ENCODE results near the gene ERBB4. TPM values are rescaled to one million over a fixed set of nuclear protein-coding genes. Genes with fewer than 3 reads are reported as not detected.

ERBB4 gene
- total RNA-seq, 1 experiment from 2014 or later: 0.06 TPM

DNA sequence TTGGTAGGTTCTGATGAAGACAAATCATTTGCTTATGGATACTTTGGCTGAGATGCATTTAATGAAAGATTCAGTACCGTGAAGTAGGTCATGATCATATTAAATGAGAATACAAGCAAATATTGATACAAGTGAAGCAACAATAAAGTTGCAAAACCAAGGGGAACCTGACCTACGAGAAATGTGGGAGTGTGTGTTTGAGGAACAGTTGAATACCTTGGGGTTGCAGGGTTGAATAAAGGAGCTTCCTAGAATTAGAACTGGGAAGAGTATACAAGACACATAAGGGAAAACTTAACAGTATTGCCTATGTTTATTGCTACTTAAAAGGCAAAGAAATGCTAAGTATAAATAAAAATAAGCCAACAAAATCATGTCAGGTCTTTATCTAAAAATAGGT is 702.9 kb downstream of the ERBB4 start:
- no peak for DNase-seq (ENCODE audit: low read depth)

DNA sequence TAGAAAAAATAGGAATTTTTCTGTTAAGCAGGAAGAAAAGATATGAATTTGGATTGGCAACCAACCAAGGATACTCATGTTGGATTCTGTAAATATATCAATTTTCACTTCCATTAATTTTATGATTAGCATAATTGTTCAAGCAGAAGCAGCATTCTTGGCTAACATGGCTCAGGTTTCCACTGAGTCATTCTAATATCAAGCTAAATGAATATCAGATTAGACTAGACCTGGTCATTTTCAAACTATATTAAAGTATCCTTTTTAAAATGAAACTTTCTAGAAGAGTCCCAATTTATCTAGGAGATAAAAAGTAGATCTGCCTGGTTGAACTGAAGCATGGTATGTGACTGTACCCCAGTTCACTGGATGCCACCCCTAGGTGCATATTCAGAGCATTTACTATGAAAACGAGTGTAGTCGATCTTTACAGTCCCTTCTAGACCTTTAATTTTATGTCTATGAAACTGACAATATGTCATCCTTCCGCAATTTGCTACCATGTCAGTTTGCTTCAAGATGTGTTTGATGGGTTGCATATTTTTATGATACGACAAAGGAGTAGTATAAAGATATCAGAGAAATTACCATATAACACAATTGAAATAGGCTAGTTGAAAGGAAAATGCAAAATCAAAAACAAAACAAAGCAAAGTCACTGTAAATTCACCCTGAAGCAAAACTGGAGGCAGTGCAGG is 704.9 kb downstream of the ERBB4 start:
- DNase-seq (ENCODE audit: low read depth): no peak

DNA sequence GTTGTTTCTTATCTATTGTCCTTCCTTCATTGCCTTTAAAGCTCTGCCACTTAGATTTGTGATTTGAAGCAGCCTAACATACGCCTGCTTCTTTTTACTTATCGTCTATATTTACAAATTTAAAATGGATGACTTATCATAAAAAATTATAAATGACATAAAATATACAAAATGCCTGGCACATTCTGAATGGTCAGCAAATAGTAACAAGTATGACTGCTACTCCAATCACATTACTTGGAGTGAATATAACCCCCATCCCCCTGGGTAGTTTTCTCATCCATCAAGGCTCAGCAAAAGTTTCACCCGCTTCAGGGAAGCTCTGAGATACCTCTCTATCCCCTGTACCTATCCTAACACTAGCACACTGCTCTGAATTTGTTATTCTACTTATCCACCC is 708.9 kb downstream of the ERBB4 start:
- no peak for DNase-seq (ENCODE audit: low read depth)

DNA sequence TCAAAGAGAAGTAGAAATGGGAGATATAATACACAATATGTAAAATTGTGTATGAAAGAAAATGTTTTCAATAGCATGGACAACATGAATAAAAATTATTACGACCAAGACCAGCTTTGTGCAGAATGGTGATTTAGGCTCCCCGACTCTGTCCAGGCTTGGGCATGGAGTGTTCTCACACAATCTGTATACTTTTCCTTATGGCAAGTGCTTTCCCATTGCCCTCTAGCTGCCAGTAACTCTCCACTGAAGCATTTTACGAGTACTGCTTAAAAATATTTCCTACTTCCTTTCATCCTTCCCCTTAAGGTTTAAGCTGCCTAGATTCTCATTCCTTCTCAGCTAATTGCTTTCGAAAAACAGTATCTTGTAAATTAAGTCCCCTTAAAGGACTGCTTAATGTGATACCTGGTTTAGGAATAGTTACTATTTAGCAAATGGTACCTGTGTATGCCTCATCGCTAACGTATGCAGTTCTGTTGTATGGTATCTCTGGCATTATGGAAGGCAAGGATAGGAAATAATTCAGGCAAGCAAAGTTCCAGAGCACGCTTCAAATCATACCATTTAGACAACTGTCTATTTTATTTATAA is 714.6 kb downstream of the ERBB4 start:
- no peak for DNase-seq (ENCODE audit: low read depth)

DNA sequence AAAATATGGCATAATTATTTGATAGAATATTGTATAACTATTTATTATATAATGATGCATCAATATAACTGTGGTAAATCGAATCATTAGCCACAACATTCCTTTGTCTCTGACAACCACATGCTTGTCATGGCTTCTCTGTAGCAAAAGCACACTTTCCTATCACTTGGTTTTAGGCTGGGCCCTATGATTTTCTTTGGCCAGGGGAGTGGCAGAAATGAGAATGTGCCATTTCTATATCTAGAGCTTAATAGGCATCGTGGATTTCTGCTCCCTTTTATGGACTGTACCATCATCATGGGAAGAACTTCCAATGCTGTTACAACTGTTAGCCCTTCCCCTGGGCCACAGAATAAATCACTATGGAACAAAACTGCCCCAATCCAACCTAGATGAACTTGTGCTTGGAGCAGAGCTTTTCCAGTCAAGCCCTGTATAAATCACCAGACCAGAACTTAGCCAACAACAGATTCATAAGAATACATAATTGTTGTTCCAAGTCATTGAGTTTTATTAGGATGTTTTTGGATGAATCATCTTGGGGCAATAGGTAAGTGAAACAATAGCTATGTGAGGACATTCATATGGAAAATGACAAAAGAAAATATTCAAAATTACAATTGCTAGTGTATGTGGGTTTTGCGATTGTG is 715.8 kb downstream of the ERBB4 start:
- peak; percentile 2 for DNase-seq (ENCODE audit: low read depth)

DNA sequence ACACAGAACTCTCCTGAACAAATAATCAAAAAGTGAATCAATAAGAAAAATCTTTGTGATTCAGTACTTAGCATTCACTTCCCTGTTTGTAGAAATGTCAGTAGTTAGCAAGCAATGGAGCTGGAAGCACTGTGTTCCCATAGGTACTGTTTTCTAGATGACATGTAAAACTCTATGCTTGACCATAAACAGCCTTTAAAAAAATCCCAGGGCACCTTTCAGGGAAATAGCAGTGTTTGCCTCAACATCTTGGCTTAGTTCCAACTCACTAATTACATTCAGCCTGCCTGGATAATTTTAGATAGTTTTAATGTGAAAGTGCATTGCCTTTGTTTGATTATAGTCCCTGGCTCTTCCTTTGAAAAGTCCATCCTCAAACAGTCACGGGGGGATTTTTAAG is 721.8 kb downstream of the ERBB4 start:
- no peak for DNase-seq (ENCODE audit: low read depth)

DNA sequence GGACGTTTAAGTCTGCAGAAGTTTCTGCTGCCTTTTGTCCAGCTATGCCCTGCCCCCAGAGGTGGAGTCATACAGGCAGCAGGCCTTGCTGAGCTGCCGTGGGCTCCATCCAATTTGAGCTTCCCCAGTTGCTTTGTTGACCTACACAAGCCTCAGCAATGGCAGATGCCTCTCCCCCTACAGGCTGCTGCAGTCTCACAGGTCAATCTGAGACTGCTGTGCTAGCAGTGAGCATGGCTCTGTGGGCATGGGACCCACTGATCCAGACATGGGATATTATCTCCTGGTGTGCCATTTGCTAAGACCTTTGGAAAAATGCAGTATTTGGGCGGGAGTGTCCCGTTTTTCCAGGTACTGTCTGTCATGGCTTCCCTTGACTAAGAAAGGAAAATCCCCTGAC is 726.0 kb downstream of the ERBB4 start:
- DNase-seq (ENCODE audit: low read depth): no peak

DNA sequence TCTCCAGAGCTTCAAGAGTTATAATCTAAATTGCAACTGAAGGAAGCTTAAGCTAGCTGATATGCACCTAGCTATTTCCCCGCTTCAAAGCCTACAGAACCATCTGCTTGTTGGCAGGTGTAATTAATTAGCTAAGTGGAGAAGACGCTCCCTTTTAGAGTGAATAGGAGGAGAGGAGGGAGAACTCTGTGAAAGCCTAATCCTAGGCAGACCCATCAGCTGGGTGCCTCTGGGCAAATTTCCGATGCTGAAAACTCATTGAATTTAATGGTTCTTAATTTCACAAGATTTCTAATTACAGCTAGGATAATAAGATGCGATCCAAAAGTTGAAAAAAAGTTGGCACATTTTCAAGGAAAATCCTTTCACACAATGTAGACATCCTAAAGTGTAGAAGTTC is 735.9 kb downstream of the ERBB4 start:
- no peak for DNase-seq (ENCODE audit: low read depth)

DNA sequence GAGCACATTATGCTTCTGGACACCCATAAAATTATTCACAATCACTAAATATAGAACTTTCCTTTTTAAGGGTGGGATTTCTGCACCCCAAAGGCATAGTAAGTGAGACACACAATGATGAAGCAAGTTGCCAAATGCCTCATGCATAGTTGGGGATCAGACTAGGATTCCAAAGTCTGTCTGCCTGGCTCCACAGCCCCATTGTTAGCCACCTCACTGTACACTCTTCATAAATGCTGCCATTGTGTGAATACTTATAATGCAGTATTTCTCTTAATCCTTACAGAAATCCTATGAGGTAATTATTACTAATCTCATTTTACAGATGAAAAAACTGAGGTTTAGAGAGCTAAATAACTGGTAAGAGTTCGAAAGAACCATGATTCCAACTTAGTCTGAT is 738.6 kb downstream of the ERBB4 start:
- no peak for DNase-seq (ENCODE audit: low read depth)

DNA sequence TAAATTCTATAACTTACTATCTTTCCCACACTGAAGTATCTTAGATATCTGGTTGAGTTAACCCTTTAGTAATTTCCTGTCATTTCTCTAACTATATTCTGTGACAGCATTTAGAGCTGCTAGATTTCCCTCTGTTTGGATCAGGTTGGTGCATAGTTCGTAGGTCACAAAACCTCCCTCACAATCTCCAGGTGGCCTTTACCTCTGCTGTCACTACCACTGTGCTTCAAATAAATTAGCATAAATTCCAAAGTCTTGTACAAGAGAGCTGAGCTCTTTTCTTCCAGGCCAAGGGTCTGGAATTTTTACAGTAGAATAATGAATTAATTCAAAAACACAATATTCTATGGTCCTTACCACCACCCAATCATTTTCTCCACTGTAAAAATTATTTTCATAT is 739.7 kb downstream of the ERBB4 start:
- no peak for DNase-seq (ENCODE audit: low read depth)

DNA sequence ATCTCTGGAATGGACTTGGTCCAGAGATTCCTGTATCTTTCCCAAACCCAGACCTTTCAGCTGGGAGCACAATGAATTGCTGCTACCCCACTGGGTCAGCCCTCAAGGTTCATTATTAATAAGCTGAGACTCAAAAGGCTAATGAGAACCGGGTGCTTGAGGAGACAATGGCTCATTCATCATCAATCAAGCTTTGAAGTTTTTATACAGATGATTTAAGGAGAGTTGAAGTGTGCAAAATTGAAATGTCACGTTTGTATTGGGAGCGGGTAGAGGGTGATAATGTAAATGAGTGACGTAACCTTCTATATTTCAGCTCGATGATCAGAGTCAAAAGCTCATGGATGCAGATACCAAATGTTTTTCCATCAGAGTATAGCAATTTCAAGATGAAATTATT is 744.9 kb downstream of the ERBB4 start:
- DNase-seq (ENCODE audit: low read depth): no peak

DNA sequence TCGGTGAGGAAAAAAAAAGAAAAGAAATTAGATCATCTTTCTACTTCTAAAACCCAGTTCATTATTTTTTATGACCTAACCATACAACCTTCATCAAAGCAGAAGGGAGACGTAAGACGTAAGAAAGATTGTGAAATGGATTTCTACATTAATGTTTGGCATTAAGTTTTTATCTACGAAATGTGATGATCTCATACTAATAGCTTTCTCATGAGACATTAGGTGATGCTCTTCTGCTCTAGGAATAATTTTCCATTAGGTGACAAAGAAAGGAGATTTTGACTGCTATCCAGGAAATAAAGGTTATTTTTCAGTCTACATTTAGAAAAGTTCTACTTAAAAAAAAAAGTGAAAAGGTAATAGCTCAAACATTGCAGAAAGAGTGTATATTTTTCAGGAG is 748.6 kb downstream of the ERBB4 start:
- DNase-seq (ENCODE audit: low read depth): no peak

DNA sequence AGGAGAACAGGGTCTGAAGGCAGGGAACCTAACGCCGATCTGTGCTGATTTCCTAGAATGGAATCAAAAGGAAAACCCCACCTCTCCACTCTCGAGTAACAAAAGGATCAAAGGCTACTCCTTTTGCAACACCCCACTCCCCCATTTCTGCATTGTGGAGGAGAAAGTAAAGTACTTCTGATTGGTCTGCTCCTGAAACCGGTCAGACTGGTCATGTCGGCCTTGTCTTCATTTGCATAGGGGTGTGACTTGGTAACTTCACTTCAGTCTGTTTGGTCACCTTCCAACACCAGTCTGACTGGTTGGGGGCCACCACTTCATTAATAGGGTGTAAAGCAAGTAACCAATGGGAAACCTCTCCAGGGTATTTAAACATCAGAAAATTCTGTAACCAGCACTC is 771.9 kb downstream of the ERBB4 start:
- DNase-seq (ENCODE audit: low read depth): peak; percentile 7

DNA sequence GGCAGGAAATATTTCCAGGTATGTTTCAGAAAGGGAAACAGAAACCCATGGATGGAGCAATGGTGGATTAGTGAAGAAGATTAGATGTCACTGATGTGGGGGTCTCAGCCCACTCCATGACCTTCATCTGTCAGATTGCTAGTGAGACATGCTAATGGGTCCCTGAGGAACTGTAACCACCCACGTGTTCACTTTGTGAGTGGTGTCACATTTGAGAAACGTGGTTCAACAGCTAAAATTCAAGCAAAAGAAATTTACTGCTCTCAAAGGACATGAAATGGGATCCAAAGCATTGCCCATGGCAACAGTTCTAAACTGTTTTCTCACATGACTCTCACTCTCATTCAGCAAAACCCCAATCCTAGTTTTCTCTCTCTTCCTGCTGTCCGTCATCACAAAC is 776.1 kb downstream of the ERBB4 start:
- no peak for DNase-seq (ENCODE audit: low read depth)

DNA sequence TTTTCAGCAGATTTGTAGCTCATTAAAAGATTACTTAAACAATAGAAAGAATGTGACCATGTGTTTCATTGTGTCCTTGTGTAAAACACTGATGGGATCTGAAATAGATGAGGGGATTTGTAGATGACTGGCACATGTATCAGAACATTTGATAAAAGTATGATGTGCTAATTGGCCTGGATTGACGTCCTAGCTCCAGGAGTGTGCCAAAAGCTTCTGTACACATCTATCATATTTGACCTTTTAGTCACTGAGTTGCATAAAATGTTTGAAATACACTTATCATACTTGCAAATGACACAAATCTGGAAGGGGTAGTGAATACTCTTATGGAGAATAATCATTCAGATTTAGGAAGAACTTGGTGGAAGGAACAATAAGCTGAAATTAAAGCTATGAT is 778.5 kb downstream of the ERBB4 start:
- DNase-seq (ENCODE audit: low read depth): no peak

DNA sequence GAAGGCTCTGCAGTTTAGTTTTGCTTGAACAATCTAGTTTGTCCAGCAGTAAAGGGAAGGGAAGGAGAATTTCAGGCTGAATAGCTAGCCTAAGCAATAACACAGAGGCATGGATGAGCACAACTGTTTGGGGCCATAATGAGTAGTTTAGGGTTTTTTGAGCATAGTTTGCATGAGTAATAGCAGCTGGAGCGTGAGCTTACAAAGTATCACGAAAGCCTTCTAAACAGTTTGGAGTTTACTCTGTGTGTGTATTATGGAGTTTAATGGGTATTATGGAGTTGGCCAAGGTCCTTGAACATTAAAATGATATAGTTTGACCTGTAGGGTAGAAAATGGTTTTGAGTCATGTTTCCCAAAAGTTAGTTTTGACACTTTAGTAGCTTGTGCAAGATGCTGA is 782.3 kb downstream of the ERBB4 start:
- DNase-seq (ENCODE audit: low read depth): no peak

DNA sequence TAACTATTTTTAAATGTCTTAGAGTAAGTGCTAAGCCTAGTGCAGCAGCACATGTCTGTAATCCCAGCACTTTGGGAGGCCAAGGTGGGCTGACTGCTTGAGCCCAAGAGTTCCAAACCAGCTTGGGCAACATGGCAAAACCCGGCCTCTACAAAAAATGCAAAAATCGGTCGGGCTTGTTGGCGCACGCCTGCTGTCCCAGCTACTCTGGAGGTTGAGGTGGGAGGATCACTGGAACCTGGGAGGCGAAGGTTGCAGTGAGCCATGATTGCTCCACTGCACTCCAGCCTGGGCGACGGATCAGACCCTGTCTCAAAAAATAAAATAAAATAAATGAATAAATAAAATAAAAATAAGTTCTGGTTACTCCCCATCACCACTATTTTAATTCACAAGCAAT is 783.4 kb downstream of the ERBB4 start:
- no peak for DNase-seq (ENCODE audit: low read depth)

DNA sequence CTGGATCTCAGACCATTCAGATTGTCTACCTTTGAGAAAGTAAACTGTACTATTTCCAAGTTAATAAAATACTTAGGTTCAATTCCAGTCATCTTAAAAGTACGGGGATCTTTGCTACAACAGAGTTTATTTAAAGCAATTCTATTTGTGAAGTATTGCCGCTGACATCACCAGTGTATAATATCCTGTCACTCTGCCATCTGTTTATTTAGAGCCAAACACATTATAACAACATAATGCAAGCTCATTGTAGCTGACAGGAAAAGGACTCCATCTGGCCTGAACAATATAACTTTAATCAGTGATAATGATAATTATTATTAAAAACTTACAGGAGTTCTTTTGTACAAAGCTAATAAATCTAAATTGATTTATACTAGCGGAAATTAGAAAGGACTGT is 786.8 kb downstream of the ERBB4 start:
- no peak for DNase-seq (ENCODE audit: low read depth)

DNA sequence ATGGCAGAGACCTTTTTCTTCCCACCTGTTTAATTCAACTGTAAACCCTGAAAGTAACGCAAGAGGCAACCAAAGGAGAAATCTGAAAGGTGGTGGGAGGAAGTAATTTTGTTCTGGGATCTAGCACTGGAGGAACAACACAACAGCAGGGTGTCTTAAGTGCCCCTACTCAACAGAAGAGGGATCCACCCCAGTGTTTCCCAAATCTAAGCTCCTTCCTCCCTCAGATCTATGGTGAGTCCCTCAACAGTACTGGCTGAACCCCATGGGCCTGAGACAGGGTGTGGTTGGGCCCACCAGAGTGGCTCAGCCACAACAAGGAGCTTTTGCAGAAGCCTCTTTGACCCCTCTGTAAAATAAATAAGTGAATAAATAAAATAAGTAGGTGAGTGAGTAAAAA is 790.3 kb downstream of the ERBB4 start:
- DNase-seq (ENCODE audit: low read depth): no peak

DNA sequence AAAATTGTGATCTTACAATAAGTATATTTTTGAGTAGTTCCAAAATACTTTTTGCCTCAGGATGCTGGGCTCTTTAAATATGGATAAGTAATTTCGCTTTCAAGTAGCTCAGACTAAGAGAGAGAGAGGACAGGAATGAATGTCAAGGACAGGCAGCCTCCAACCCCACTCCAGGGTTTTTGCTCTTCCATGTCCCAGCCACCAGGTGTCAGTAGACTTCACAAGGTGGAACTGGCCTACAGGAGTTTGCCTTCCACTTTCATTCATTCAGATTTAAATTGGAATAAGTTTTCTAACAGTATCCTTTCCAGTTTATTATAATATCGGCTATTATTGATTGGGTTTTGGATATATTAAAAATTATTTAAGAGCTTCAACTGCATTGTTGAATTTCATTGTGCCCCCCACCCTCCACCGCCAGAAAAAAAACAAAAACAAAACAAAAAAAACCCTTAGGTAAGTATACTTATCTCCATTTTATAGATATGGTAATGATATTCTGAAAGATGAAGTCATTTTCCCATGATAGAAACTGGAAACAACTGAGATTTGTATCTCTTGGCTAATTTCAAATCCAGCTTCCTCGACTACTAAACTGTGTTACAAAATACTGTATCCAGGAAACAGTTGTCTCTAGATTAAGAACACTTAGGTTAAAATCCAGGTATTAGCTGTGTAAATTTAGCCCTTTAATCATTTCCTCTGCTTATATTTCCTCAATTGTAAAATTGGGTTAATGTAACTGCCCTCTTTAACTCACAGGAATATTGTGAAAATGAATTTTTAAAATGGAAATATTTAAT is 793.1 kb downstream of the ERBB4 start:
- peak; percentile 45 for DNase-seq (ENCODE audit: low read depth)

DNA sequence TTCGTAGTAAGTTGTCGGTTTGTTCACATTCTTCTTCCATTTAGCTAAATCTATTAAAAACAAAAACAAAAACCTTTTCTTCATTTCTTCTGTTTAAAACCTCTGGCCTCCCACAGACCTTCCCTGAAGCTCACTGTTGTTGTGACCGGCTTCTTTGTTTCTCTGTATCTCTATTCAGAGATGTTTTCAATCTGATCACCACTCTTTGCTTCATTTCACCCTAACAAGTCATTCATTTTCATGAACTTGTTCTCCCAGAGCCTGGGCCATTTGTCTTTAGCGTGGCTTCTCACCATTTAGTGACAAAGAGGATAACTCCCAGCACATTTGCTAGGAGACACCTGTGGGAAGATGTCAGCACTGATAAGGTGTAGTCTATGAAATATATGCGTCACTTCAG is 794.2 kb downstream of the ERBB4 start:
- no peak for DNase-seq (ENCODE audit: low read depth)

DNA sequence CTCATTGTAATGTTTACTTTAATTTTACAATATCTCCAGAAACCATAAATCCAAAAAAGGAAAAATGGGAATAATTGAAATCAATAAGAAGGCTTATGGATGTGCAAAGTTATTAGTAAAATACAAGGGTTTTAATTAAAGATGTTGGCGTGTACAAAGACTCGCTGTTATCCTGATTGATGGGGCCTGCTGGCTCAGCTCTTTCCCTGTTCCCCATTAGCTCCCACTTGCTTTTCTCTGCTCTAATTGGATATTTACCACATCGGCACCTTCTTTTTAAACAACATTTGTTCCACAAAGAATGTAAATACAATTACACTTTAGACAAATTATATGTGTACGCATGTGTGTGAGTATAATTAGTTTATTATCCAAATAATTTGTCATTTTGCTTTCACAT is 796.6 kb downstream of the ERBB4 start:
- DNase-seq (ENCODE audit: low read depth): no peak

DNA sequence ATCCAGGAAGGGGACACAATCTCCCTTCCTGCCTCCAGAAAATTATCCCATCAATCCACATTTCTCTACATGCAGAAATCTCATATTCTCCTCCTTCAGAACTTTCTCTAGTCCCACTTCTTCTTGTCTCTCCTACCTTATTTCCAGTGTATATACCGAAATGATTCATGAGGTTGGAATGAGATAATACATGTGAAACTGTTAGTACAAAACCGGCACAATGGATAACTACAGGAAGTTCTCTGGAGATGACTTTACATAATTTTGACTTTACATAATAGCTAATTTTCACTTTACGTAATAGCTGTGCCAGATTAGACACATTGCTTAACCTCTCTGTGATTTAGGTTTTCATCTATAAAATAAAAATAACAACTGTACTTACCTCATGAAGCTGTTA is 801.3 kb downstream of the ERBB4 start:
- DNase-seq (ENCODE audit: low read depth): peak; percentile 6
